HG02571 (cell line): ENCODE measurements around the gene LRCH1.

Experiments
- ATAC-seq: cut with Tn5 transposase; IDR thresholded peaks from one replicate; pipeline ENCODE4 v1.9.1; 2021; ENCODE audit warnings: mild to moderate bottlenecking, moderate library complexity; ENCODE audit not compliant: unreplicated experiment

The LRCH1 gene

DNA sequence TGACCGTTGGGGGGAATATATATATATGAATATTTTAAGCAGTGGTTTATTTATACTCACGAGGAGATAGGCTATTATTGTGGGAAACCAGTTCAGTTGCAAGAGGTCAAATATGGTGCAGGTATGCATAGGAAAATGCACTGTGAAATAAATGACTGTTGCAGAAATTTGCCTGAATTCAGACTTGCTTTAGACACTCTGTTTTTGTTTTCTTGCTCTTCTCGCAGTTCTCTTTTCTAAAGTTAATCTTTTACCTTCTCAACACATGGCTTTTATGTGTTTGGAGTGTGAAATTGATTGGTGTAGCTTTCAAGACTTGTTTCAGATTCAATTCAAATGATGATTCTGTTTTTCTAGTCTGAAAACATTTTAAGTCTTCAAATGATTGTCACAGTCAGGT is 109.7 kb downstream of the LRCH1 start:
- peak; percentile 52 for ATAC-seq

DNA sequence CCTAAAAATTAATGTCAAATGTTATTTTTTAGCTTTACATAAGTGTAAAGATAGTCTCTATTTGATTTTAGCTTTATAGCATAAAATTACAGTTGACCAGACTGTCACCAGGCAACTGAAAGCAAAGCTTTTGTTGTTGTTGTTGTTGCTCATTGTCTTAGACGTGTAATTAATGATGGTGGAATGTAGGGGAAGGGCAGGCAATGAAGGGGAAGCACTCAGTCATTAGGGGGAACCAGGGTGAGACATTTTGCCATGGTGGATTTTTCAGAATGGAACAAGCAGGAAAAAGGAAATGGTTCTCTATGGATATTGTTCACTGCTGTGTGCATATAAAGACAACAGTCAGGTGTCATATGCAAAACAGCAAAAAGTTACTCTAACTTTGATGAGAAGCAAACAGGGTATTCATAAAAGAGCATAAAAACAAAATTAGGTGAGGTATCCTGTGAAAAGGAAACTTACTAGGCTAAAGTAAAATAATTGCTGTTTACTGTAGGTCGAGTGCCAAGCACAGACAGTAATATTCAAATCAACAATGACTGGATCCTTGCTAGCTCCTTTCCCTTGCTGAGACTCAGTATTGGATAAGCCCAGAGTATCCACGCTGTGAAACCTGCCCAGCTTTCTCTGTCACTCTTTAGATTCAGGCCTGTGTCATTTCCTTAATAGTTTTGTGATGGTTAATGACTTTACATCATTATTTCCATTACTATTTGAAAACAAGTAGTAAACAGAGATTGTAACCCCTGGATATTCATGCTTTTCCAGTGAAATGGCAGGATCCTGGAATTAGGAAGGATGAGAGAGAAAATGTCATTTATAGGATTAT is 110.5 kb downstream of the LRCH1 start:
- ATAC-seq: no peak

DNA sequence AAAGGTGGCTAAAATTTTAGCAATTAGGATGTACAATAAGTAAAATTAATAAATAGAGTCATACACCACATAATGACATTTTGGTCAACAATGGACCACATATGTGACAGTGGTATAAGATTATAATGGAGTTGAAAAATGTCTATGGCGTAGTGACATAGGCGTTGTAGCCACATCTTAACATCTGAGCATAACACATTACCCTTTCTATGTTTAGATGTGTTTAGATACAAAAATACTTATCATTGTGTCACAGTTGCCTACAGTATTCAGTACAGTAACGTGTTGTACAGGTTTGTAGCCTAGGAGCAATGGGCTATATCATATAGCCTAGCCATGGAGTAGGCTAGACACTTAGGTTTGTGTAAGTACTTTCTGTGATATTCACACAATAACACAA is 111.2 kb downstream of the LRCH1 start:
- no peak for ATAC-seq

DNA sequence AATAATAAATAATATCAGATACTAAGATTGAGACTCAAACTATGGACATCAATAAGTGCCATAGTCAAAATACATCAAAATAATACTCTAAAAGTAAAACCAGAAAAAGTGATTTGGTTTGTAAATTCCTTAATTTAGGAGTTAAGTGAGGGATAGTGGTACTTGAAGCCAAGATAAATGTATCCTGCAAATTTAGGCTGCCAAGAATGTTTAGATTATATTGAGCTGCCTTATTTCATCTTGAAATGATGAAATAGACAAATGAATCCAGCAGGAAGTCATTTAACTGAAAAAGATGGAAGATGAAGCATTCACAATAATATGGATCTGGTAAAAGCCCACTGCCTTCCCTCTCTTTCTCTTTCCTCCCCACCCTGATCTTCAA is 112.3 kb downstream of the LRCH1 start:
- ATAC-seq: no peak

DNA sequence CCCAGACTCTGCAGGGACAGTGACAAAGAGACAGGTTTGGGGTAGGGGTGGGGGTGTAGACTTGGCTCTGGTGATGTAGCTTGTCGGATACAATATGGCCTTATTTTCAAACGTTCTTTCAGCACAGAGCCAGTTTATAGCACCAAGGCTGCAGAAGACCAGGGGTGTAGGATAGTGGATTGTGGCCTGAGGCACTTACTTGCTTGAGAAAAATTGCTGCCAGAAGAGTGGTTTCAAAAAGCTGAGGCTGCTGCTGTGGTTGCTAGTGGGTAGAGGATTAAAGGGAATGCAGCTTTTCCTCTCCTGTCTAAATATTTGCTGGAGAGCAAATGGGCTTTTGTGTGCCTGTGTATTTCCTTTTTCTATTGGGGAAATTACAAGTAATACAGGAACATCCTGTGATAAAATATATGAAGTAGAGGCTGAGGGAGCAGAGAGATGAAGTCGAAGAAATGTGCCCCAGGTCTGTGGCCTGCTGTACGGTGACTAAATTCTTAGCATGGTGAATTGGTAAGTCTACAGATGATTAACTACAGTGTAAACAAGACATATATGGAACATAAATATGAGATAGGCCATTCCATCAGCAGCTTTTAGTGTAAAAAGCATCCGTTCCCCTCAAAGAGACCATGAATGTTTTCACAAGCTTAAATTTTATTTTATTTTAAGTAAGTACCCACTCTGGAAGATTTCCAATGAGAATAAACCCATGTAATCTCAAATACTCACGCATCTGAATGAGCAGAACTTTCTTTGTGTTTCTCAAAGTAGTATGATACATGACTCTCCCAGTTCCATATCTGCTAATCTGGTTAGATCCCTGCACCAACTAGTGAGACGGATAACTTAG is 112.9 kb downstream of the LRCH1 start:
- ATAC-seq: no peak

DNA sequence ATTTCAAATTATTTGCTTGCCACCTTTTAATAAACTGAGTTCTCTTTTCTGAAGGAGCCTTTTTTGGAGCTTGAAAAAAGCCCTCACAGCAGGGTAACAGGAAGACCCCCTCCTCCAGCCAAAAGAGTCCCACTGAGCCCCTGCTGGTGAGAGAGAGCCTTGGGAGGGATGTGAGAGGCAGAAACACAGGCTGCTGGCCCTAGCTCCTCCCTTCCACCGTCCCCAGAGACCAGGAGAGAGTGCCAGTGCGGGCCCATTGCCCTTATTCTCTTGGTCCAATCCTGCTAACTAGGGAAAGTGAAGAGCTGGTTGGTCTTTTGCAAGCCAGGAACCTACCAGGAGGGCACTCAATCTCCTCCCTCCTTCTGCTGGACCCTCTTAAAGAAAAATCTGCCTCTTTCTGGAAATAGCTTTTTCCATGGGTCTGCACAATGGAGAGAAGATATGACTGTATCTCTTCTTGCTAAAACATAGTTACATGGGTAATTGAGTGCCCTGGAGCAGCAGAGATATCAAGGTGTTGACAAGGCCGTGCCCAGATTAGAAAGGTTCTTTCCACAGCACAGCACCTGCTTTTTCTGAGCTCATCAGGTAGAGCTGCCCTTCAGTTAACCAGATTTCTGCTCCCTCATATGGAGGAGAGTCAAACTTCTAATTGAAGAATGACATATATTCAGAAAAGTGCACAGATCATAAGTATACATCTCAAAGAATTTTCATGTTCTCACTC is 113.9 kb downstream of the LRCH1 start:
- no peak for ATAC-seq

DNA sequence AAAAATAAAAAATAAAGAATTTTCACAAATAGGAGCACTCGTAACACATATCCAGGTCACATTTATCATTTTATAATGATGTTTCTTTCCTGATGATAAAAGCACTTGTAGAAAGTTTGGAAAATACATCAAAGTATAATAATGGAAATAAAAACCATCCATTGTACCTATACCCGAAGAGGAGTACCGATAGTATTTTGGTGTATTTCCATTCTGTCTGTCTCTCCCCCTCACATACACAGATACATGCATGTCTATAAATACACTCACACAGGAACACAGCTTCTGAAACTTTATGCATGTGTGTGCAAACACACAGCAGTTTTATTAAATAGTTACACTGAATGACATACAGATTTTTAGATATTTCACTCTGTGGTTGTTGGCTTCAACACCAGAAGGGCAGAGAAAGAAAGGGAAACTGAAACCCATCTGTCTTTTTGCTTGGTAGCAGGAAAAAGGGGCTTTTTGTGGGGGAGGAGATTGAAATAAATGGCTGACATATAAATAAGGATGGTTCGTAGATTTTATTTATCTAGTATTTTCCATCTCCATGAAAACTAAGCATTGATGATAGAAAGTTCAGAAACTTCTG is 114.8 kb downstream of the LRCH1 start:
- ATAC-seq: no peak

DNA sequence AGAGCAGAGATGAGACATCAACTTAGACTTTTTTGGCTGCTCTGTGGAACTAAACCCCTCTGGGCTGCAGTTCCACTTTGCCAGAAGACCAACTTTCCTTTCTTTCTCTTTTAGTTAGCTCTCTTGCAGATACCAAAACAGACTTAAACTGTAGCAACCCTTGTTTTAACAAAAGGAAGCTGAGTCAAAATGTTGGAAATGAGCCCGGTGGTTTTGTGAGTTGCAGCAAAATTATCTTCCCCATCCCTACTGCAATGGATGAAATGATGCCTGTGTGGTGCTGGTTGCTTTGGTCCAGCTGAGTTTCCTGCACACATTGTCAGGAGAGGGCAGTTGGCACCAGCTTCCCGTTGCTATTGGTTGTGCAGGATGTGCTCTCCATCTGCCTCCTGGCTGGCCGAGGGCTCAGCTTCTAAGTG is 115.3 kb downstream of the LRCH1 start:
- ATAC-seq: no peak

DNA sequence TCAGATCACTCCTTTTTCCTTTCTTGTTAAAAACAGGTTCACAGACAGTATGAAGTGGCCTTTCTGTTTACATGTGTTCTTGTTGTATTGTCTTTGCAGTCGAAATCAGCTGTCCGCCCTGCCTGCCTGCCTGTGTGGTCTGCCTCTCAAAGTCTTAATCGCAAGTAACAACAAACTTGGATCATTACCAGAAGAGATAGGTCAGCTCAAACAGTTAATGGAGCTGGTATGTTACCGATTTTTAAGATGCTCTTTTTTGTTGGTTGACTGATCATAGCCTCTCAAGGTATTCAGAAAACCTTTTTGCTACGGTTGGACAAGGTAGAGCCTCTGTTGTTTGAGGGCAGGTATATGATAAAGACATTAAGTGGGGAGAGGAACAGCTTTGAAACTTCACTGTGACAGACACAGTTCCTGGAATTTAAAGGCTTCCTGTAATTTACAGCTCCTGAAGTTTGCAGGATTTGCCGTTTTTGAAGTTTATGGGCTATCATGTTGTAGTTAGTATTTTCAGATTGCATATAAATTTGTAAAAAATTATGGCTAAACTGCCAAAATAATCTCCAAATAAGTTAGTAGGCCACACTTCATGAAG is 116.1 kb downstream of the LRCH1 start:
- no peak for ATAC-seq

DNA sequence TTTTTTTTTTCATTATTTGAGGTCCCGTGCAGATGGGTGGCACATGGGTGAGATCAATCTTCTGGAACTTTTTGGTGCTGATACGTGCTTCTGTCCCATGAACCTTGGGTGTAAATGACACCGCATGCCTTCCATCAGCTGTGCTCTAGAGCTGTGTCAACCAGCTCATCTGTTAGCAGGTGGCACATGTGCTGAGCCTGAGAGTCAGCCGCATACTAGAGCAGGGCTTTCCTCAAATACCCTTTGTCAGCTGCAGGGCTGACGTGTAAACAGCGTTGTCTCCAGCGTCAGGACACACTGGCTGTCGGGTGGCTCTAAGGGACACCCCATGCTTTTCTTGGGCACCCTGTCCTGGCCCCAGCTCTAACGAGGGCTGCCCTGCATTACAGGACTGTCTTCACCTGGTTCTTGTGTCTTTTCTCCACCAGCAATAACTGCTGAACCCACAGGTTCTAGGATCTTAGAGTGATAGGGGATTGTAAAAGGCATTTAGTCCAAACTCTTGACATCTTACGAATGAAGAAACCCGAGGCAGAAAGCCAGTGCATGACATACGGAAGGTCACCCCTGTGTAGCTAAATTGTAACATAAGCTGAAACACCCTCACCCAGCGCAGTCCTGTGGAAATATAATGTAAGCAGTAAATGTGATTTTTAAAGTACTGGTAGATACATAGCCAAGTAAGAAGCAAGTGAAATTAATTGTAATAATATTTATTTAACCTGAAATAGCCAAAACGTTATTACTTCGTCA is 119.5 kb downstream of the LRCH1 start:
- no peak for ATAC-seq

DNA sequence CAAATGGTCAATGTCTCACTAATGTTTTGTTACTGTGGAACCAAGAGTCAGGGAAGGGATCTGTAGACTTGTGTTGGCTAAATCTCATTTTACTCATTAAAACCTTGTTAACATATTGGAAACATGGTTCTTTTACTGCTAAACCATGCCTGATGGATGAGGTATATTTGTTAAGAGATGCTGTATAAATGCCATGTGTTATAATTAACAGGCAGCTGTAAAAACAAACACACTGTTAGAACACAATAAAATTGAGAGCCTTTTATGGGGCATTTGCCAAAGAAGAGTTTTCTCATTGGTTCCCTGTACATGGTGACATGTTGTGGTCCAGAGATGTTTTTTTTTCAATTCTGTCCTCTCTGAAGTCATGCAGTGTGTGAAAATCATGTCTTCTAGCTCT is 122.0 kb downstream of the LRCH1 start:
- no peak for ATAC-seq

DNA sequence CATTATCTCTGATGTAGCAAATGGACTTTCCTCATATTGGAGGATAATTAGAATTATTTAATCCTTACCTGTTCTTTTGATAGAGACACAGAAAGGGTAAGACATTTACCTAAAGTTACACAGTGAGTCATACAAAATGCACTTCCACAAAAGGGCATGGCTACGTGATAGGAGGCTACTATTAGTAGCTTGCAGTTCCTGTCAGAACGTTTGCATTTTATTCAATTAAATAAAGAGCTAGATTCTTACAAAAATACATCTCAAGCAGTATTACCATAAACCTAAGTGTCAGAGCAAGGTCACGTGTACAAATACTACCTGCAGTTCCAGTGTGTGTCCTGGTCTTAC is 123.4 kb downstream of the LRCH1 start:
- no peak for ATAC-seq

DNA sequence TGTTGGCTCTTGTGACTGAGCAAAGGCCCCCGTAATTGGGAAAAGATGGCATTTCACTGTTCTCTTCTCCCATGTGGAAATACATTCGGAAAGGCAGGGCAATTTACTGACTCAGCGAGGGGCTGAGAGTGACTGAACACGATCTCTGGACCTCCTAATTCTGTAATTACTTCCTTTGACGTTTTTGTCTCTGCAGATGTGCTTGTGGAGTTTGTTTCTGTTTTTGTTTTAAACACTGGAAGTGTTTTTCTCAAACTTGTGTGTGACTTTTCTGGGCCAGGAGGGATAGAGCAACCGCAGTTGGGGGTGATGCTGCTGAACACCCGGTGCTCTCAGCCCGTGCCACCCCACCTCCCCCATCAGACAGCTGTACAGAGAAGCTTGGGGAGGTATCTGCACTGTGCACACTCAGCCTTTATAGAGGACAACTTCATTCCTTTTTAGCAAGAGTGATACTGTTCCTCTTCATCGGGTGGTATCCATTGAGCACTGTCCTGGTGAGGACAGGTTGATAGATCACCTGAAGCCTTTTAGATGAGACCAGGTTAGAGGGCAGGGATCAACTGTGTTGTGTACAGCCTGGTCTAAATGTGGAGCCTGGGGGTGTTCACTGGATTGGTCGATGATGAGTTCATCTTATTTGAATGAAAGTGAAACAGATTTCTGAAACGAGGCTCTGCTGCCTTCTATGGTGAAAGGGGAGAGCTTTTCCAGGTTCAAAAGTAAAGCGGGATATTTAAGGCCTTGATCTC is 126.6 kb downstream of the LRCH1 start:
- ATAC-seq: peak; percentile 94

DNA sequence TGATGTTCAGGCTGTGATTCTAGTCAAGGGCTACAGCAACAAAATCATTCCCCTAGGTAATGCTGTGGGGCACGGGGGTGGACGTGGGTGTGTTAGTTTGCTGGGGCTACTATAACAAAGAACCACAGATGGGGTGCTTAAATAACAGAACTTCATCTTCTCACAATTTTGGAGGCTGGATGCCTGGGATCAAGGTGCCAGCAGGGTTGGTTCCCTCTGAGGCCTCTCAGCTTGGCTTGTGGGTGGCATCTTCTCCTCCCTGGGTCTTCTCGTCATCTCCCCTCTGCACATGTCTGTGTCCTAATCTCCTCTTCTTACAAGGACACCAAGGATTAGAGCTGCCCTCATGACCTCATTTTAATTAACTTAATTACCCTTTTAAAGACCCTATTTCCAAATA is 129.0 kb downstream of the LRCH1 start:
- ATAC-seq: no peak

DNA sequence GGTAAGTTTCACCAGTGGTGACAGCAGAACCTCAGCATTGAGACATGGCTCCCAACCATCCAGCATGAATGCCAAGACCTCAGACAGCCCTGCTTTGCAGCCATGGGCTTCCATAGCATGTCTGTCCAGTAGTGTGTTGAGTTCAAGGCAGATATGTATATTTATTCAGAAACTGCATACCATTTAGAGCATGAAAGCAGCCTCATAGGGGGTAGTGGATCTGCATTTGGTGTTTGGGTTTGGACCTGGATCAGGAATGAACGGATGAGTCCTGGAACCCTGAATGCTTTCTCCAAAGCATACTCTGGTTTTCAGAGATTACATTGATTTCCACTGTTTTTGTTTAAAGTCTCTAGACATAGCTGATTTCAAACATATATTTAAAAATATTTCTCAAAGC is 129.7 kb downstream of the LRCH1 start:
- no peak for ATAC-seq

DNA sequence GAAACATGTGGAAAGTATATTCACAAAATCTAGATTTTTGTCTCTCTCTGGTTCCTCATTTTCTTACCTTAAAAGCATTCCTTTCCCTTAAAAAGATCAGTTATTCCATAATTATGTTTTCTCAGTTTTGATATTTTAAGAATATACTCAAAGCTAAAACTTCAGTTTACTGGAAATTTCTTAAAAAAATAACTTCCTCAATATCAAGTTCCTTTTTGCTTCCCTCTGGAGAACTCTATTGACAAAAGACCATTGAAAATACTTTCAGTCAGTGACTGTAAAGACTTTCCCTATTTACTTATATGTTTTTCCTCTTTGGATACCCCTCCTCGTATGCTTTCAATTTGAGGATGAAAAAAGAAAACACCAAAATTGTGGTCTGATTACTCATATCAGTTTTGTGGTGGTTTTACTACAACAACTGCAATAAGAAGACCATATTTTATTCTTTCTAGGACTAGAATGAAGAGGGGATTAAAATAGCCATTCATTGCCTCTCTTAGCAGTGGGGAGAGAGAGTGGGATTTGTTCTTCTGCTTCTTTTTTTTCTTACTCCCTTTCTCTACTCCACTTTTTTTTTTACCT is 130.8 kb downstream of the LRCH1 start:
- no peak for ATAC-seq

DNA sequence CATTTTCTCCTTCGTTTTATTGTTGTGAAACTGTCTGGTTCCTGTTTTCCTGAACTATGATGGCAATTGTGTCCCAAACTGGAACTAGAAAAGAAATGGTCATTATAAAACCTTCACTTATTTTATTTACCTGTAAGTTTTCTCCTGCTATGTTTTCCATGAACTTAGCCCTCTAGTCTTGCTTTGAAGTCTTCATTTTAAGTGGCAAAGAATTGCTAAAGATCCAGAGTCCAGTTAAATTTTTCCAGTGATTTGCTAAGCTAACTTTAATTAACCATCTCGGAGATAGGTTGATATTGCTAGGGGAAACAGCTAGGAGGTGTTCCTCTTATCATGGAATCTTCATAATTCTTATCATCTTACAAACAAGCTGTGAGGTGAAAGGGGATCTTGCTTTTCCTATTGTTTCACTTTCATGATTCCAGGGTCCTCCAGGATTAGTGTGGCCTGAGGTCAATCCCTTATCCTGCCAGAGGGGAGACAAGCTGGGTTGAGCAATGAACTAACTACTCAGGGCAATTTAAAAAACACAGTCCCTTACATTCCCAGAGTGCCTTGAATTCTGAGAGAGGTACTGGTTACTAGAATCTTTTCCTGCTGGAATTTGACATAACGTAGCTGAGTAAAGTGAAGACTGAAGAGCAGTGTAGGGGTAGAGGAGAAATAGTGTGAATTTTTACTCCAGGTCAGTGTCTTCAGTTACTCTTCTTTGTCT is 131.5 kb downstream of the LRCH1 start:
- ATAC-seq: no peak

DNA sequence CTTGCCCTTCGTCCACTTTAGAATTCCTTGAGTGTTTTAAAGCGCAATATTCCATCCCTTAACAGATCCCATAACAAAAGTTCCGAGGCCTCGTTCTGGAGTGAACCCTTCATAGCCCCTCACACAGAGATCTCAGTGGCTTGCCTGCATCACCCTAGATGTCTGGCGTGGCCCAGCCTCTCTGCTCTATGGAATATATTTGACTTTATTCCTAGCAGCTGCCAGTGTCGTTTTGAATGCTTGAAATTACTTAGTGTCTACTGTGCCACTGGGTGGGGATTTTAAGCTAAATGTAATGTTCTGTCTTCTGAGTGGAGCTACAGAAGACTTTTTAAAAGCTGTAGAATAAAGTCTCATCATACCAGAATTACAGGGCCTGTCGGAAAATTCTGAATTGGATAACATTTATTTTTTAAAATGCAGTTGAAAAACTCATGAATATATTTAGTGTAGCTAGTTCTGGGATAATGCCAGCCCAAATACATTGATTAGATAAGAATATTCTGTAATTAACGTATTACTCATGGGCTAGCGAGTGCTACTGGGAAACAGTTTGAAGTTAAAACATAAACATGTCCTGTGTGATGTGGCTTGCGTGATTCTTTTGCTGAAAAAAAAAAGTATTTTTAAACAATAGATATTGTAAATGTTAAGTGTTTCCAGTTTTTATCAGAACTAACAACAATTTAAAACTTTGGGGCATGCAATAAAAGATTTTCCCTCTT is 132.2 kb downstream of the LRCH1 start:
- ATAC-seq: no peak
